ENCODE measurements around the gene AKAP8. TPM values are rescaled to one million over a fixed set of nuclear protein-coding genes. Genes with fewer than 3 reads are reported as not detected.

AKAP8 gene
- total and polyA plus RNA-seq, 4 donors = 7.5 to 12.4 (median 9.8) TPM

- Histone ChIP-seq H3K36me3 (ENCODE audit: control insufficient read depth in 4 of 4, insufficient read depth in 3 of 4, low read depth in 1 of 4, low read length in 3 of 4) (peaks cover 0 to 5% (median 3%) of the 10 kb centered on the region in 4 donors), H3K4me3 (ENCODE audit: low read depth in 1 of 3, low read length in 3 of 3) (no peak overlapping the region), H3K4me1 (ENCODE audit: control insufficient read depth in 4 of 4, insufficient read depth in 4 of 4, low read length in 3 of 4) (peaks cover 2 to 22% (median 16%) of the 10 kb centered on the region in 4 donors), H3K27ac (ENCODE audit: low read depth in 1 of 2, low read length in 2 of 2) (no peak overlapping the region), H3K27me3 (ENCODE audit: control insufficient read depth in 4 of 4, insufficient read depth in 4 of 4, low read length in 3 of 4) (no peaks in the 10 kb centered on the region), H3K9ac (ENCODE audit: low read depth in 1 of 2, low read length in 2 of 2) (no peak overlapping the region), H3K9me3 (ENCODE audit: control insufficient read depth in 4 of 4, low read length in 3 of 4) (no peaks in the 10 kb centered on the region)
- no peak for DNase-seq (ENCODE audit: low spot score)
- 97% methylated on average over 6 of the region's 6 CpGs for WGBS
- TF ChIP-seq REST (IDR thresholded peaks at IDR 0.05) (no peak), EGR1 (IDR thresholded peaks at IDR 0.05; ENCODE audit: low read depth in 2 of 2) (no peak), SP1 (IDR thresholded peaks at IDR 0.05) (no peak), FOXA2 (IDR thresholded peaks at IDR 0.05) (no peak), MAX (IDR thresholded peaks at IDR 0.05) (no peak), ZBTB33 (IDR thresholded peaks at IDR 0.05) (no peak), NR2F2 (IDR thresholded peaks at IDR 0.05) (no peak), ATF3 (IDR thresholded peaks at IDR 0.05) (no peak), HNF4A (conservative IDR thresholded peaks at IDR 0.05) (no peak), FOXA1 (IDR thresholded peaks at IDR 0.05) (no peak), TAF1 (conservative IDR thresholded peaks at IDR 0.05) (no peak), GABPA (IDR thresholded peaks at IDR 0.05 in 1 of 2, conservative IDR thresholded peaks at IDR 0.05 in 1 of 2) (no peak), RAD21 (IDR thresholded peaks at IDR 0.05) (no peak)
Observed at GRCh38 chr19:15381864-15382263, 2.3 kb upstream of the AKAP8 start.

GRCh38 chr19:15381429-15381828, 1.8 kb upstream of the AKAP8 start:
- 91% methylated on average over 2 of the region's 2 CpGs for WGBS
- Histone ChIP-seq H3K27me3 (ENCODE audit: control insufficient read depth in 4 of 4, insufficient read depth in 4 of 4, low read length in 3 of 4) (no peaks in the 10 kb centered on the region), H3K9me3 (ENCODE audit: control insufficient read depth in 4 of 4, low read length in 3 of 4) (no peaks in the 10 kb centered on the region)

More at GRCh38 chr19:15381429-15381828, 1.8 kb upstream of the AKAP8 start:
- Histone ChIP-seq H3K4me3 (ENCODE audit: low read depth in 1 of 3, low read length in 3 of 3) (no peak overlapping the region), H3K27ac (ENCODE audit: low read depth in 1 of 2, low read length in 2 of 2) (no peak overlapping the region), H3K36me3 (ENCODE audit: control insufficient read depth in 4 of 4, insufficient read depth in 3 of 4, low read depth in 1 of 4, low read length in 3 of 4) (peaks cover 0 to 5% (median 2%) of the 10 kb centered on the region in 4 donors), H3K9ac (ENCODE audit: low read depth in 1 of 2, low read length in 2 of 2) (no peak overlapping the region), H3K4me1 (ENCODE audit: control insufficient read depth in 4 of 4, insufficient read depth in 4 of 4, low read length in 3 of 4) (peaks cover 4 to 27% (median 20%) of the 10 kb centered on the region in 4 donors)
- TF ChIP-seq CTCF (IDR thresholded peaks at IDR 0.05; ENCODE audit: low read depth, low read length, missing input control) (no peak), MAX (IDR thresholded peaks at IDR 0.05) (no peak), ZBTB33 (IDR thresholded peaks at IDR 0.05) (no peak), FOXA1 (IDR thresholded peaks at IDR 0.05) (no peak), REST (IDR thresholded peaks at IDR 0.05) (no peak), FOXA2 (IDR thresholded peaks at IDR 0.05) (no peak), RXRA (IDR thresholded peaks at IDR 0.05) (no peak), SP1 (IDR thresholded peaks at IDR 0.05) (no peak), HNF4A (conservative IDR thresholded peaks at IDR 0.05) (no peak), HNF4G (IDR thresholded peaks at IDR 0.05) (no peak)
- no peak for DNase-seq (ENCODE audit: low spot score)

All from liver (tissue), 9 donors.